Endometrial microvascular endothelial cells (primary cell): Measurements from ENCODE around the gene UNC50. TPM values are rescaled to one million over a fixed set of nuclear protein-coding genes. Genes with fewer than 3 reads are reported as not detected.

ENCODE experiments used
- in situ Hi-C: cut with HindIII; loops from 2 replicates; pipeline ENCODE4 v1.10.0; 2017; ENCODE audit warnings: low sequenced_read_pairs, low pct_unique_long_range_greater_than_20kb; ENCODE audit errors: inconsistent ontology term
- total RNA-seq: library from RNA; depleted of rRNA; stranded (reverse); fragments of >200 nt; gene quantifications from one replicate; pipeline ENCODE4 v1.2.3, GENCODE V29; 2015; ENCODE audit errors: inconsistent ontology term

The UNC50 gene, protein sequence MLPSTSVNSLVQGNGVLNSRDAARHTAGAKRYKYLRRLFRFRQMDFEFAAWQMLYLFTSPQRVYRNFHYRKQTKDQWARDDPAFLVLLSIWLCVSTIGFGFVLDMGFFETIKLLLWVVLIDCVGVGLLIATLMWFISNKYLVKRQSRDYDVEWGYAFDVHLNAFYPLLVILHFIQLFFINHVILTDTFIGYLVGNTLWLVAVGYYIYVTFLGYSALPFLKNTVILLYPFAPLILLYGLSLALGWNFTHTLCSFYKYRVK
- total RNA-seq, result 54.6 TPM

DNA sequence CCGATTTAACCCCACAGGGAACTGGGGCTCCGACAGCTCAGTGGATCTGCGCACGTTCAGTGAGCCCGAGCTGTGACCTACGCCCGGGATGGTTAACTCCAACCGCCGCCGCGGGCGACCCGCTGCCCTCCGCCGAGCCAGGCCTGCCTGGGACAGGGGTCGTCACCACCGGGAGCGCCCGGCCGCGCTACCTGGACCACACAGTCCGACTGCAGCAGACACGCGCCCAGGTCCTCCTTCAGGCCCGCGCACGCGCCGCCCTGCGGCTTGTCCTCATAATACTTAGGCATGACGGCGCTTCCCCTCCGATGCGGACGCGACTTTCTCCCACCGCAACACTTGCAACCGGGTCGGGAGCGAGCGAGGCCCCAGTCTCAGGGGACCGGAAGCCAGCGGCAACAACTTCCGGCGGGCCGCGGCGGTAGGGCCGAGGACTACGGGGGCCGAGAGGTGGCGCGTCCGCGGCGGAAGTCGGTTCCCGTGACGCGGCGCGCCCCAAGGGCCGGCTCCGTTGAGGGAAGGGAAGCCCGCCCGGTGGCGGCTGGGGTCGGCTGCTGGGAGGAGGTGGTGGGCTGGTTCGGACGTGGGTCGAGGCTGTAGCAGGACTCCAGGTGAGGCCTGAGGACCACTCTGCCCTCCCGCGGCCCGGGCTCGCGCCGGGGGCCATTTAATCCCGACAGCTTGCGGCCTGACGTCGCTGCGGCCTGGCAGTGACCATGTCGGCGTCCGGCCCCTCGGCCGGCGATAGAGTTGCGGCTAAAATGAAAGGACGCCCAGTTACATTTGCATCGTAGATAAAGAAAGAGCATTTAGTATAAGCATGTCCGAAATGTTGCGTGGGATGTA, at the start of gene UNC50, which contains the start of gene COA5:
Gene UNC50 (plus strand): TSS at position 474 of the 846 bp plus-strand sequence. CDS start 1,171 bp downstream, outside the sequence.
Gene COA5 (minus strand): TSS at position 397 of the 846 bp plus-strand sequence. CDS start 107 bp downstream, at position 290.
- in situ Hi-C loops, result loop anchor here (25.0 kb wide), 1 partner anchor 129 kb away; the partner anchor contains the start of gene MGAT4A

DNA sequence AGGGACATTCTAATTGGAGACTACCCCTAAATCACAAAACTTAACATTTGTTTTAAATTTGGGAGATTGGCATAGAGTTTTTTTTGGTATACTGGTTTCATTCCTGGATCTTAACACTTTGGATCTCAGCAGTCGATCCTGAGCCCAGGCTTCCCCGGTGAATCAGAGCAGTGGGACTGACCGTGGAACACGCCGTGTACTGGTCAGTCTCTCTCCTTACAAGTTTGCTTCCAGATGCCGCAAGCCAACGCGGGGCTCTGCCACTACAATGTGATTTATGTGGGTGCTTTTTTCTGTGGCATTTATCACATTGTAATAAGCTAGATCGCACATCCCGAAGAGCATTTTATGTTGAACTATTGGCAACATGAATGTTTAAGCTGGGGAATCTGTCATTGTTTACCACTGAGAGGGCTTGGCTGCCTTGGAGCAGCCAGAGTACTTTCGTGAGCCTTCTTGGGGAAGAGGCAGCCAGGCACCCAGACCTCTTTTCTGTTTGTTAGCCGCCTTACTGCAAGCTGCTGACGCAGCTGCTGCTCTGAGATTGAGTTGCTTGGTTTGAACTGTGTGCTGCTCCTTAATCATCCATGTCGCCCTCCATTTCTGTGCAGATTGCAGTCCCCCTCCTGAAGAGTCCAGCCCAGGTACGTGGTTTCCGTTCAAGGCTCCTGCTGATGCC, 49.4 kb upstream of the UNC50 start:
- in situ Hi-C loops, result no loop called here

DNA sequence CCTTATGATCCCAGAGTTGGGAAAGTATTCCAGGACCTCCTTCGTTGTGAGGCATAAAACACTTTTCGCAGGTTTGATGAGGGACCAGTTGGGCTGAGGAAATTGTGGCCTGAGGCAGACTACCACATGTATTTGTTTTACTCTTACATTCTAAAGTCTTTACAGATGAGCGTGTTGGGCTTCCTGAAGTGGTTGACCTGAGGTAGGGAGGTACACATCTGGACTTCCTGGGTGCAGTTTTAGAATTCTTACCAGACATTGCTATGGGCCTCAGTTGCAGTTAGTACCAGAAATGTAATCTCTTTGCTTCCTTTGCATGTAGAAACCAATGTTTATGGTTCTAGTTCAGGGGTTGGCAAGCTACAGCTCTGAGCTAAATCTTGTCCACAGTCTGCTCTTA, 48.8 kb upstream of the UNC50 start:
- in situ Hi-C loops, result no loop called here

DNA sequence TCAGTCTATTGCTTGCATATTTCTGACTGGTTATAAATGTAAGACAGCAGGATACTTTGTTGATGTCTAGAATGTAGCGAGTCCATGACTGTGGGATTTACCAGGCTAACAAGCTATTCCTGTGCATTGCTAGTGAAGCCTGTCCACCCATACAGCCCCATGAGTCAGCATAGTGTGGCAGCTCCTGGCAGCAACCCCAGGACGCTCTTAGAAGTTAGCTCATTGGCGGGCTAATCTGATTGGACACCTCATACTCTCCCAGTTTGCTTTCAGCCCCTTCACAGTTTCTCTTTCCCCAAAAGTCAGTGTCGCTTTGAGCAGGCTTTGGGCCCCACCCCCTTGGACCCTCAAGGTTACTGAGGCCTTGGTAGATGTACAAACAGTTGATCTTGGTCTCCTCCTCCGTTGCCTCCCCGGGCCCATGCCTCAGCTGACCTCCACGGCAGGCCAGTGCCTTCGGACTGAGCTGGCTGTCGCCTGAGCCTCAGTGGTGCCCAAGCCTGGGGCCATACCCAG, 48.1 kb upstream of the UNC50 start:
- in situ Hi-C loops, result no loop called here

DNA sequence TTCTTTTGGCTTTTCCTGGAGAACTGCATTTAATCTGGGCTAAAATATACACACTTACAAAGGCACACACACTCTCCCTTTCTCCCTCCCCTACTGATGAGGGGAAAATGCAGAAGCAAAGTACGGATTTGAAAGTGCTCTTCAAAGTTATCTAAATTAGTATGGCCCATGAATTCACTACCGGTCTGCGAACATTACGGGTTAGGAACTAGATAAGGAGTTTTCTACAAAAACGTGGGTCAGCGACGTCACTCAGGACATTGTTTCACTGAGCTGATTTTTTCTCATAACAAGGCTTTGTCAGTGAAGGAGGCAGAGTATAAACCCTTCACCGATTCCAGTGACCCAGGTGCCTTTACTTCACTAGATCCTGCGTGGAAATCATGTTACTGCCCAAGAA, 47.4 kb upstream of the UNC50 start:
- in situ Hi-C loops, result no loop called here

DNA sequence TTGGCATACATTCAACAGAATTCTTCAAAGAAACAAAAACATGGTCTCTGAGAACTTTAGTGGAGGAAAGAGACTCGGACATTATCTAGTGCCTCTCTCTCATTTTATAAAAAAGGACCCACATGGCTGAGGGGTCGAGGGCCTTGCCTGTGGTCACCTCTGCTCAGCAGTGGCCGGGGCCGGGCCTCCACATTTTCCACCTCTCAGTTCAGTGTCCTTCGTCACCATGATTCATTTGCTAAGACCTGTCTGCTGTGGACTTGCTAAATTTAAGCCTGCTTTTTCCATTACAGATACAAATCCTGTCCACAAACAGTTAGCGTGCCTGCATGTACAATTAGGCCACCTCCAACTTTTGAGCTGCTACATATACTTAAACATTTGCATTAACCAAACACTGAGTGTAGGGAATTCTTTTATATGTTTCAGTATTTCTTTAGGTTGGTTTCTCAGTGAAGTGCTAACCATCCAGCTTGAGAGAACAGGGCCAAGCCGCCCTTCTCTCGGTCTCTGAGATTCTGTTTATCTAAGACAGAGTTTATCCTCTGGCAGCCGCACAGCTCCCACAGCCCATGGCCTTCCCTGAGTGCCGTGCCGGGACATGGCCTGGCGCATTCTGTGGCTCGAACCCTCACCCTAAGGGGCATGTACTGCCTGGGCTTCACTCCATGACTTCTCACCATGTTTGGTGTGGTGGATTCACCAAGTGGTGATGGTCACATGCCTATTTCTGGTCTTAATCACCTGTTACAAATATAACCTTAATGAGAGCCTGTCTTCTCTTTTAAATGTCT, 46.3 kb upstream of the UNC50 start:
- in situ Hi-C loops, result no loop called here

DNA sequence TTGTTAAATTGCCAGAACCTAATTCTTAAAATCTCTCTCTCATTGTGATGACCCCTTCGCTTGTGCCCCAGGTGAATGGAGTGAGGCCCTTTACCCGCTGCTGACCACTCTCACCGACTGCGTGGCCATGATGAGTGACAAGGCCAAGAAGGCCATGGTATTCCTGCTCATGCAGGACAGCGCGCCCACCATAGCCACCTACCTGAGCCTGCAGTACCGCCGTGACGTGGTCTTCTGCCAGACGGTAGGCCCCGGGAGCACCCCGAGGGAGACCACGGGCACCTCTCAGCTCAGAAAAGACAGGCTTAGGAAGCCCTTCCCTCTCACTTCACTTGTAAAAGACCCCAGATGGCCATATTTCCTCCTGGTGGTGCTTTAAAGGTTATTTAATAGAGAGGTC, 45.0 kb upstream of the UNC50 start:
- in situ Hi-C loops, result no loop called here

DNA sequence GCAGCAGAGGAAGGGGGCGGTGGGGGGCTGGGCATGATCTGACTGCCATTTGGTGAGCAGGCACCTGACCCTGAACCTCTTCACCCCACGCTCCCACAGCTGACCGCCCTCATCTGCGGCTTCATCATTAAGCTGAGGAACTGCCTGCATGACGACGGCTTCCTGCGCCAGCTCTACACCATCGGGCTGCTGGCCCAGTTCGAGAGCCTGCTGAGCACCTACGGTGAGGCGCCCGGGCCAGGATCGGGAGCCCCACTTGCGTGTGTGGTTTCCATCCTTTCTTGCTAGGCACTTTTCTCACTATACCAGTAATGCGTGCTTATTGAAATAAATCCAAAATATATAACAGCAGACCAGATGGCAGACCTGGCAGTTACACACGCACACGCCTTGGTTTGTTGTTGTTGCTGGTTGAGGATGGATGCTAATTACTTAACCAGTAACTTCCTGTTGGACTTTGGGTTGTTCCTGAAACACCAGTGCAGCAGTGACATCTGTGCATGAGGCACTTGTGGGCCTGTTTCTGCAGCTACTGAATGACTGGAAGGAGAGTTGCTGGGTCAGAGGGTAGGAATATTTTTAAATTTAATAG, 43.8 kb upstream of the UNC50 start:
- in situ Hi-C loops, result no loop called here

DNA sequence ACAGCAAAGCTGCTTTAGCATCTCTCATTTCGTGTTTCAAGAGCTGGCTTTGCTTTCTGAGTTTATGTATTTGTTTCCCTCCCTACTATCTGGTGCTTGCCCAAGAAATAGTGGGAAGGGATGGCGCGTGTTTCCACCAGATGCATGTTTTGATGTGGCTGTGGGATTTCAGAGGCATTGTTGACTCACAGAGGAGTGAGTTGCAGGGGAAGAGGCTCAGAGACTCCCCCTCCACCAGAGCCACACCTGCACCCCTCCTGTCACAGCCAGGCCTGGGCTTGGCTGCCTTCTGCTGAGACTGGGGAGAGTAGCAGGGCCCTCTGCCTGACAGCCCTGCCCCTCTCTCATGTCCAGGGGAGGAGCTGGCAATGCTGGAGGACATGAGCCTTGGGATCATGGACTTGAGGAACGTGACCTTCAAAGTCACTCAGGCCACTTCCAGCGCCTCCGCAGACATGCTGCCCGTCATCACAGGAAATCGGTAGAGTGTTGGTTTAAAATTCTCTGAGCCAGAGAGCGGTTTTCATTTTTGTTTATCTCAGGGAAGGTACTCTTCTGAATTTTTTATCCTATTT, 43.0 kb upstream of the UNC50 start:
- in situ Hi-C loops, result no loop called here

DNA sequence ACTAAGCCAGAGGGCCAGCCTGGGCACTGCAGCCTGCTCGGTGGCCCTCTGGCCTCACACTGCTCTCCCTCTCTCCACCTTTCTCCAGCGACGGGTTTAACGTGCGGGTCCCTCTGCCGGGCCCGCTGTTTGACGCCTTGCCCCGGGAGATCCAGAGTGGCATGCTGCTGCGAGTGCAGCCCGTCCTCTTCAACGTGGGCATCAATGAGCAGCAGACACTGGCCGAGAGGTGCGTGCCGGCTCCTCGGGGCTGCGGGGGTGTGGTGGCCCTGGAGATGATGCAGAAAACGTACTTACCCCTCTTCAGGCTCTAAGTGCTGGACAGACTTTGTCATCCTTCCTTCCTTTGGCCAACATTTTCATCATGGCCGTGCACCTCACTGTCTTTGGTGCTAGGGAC, 42.4 kb upstream of the UNC50 start:
- in situ Hi-C loops, result no loop called here

DNA sequence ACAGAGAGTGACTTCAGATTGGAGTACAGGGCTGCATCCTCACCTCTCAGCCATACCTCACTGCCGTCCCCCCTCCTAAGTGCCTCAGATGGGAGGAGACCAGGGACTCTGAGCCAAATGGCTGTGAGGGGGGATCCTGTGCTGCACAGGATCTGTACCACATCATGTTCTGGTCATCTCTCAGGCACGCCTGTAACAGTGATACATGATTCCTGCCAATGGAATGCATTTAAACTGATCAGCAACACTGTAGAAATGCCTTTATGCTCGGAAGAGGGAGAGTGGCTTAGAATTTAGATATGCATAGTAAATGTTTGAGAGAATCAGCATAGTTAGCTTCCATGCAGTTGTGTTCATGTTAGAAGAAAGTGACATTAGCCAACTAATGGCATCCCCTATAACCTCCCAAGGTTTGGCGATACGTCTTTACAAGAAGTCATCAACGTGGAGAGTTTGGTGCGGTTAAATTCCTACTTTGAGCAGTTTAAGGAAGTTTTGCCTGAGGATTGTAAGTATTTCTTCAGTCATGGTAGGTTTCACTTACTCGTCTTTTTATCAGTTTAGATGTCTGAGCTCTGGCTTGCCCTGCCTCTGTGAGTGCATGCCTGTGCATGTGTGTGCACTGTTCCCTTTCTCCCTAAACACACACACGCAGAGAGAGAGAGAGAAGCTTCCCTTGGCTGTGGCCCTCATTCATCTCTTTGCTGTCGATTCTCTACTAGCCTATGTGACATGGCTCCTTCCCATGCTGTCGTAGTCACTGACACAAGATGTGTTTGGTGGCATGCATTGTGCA, 40.0 kb upstream of the UNC50 start:
- in situ Hi-C loops, result no loop called here

DNA sequence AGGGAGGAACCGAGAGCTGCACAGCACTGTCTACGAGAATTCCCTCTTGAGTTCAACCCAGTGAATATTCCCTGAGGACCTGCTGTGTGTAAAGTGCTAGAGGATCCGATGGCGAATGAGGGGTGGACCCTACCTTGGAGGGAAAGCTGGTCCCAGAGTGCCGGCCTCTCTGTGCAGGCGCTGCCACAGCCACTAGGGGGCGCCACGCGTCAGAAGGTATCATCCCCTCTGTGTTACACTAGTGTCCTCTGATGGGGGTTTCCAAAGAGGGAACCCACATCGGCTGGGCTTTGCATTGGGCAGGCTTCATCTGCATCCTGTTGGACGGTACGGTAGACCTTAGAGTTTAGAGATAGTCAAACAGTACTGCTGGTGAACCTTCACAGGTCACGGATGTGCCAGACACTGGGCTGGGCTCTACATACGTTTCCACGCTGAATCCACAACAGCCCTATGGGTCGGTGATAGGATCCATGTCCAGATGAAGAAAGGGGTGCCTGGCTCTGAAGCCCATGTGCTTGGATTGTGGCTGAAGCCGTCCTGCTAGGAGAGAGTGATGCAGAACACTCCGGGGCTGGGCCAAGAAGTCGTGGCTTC, 39.1 kb upstream of the UNC50 start:
- in situ Hi-C loops, result no loop called here

DNA sequence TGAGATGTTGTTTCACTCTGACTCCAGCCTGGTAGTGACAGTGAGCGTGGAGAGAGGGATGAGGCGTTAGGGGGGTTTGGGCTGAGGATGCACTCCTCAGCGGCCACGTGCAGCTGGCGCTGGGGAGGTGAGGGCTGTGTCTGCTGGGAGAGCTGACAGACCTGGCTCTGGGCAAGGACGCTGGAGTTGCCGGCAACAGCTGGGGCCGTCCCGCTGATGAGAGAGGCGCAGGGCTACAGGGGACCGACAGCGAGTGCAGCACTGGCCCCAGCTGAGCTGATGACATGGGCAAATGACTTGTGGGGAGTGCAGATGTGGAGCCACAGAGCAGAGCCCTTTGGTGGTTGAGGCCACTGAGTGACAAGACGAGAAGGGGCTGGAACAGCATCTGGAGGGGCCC, 38.5 kb upstream of the UNC50 start:
- in situ Hi-C loops, result no loop called here

DNA sequence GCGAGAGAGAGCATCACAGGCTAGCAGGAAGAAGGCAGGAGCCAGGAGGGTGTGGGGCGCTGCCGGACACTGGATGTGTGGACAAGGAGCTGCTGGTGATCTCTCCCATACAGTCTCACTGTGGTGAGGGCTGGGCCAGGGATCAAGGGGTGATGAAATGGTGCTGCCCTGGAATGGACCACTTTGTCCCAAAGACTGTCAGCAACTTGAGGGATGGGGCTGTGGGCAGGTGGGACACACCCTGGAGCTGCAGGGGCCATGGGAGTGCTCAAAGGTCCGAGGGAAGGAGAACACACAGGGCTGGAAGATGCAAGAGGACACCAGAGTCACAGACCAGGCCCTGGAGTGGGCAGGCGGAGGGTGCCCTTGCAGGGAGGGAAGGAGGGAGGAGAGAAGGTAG, 38.0 kb upstream of the UNC50 start:
- in situ Hi-C loops, result no loop called here

DNA sequence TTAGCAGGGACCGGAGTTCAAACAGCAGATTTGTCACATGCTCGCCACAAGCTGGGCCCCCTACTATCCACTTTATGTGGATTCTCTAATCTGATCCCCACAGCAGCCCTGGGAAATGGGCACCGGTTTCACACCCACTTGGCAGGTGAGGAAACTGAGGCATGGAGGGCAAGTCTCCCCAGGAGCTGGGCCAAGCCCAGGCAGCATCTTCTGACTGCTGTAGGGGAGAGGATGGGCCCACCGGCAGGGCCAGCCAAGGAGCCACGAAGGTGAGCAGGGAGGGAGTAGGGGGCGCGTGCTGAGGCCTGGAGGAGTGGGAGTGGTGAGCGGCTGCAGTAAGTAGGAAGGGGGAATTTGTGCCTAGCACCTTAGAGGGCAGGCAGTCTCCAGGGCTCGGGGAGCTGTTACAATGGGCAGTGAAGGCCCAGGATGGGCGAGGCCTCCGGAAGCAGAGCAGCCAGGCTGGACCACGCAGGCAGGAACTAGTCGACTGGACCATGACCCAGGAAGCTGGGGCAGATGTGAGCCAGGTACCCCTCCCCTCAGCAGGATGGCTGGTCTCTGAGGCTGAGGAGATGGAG, 37.2 kb upstream of the UNC50 start:
- in situ Hi-C loops, result no loop called here

DNA sequence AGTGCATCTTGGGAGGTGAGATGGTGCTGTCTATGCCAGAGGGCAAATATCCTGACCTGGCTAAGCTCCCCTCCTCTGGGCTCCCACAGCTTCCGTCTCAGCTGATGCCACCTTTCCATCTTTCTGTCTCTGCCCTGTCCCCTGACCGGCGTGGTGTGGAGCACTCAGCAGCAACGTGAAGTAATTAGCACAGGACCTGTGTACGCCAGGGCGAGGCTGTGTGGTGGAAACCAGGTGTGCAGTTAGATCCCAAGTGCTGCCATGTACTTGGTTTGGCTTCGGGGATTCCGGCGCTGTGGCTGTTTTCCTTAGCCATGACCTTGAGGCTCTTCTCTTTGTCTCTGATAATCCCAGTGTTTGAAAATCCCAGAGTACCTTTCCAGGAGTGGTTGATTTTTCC, 36.6 kb upstream of the UNC50 start:
- in situ Hi-C loops, result no loop called here

DNA sequence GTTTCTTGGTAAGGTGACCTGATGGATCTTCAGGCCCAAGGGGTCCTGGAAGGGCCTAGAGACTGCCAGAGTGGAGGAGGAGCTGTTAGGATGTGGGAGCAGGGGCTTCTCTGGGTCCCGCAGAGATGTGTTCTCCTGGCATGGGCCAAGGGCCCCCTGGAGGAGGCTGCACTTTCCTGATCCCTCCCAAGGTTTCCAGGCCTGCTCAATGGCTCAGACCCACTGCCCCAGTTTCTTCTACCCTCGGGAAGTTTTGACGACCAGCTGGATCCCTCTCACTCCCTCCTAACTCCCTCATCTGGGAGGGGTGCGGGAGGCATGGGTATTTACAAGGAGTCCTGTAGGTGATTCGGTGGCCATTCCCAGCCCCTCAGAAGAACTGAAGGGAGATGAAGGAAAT, 36.2 kb upstream of the UNC50 start:
- in situ Hi-C loops, result no loop called here
